Measurements from ENCODE around the gene LVRN.
A peak's percentile ranks its signal among the peaks of the same experiment; 100 is the strongest.

LVRN gene

GRCh38 chr5:116025866-116026265 is 63.6 kb downstream of the LVRN start:
- no peak for FAIRE-seq

DNA sequence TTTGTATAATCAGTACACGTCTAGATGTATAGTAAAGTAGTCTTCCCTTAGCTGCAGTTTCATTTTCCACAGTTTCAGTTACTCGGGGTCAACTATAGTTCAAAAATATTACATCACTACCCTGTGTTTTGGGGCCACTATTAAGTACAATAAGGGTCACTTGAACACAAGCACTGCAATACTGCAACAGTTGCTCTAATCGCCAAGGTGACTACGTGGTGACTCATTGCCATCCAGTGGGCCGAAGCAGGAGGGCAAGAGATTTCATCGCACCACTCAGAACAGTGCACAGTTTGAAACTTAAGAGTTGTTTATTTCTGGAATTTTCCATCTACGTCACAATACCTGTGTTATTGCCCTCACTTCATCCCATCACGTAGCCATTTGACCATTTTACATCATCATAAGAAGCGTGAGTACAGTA is 69.8 kb downstream of the LVRN start, which contains the start of gene ARL14EPL:
TSS of gene ARL14EPL (plus strand) at position 379 of the 424 bp plus-strand sequence. CDS start 18,994 bp downstream, outside the sequence.
- FAIRE-seq: no peak

DNA sequence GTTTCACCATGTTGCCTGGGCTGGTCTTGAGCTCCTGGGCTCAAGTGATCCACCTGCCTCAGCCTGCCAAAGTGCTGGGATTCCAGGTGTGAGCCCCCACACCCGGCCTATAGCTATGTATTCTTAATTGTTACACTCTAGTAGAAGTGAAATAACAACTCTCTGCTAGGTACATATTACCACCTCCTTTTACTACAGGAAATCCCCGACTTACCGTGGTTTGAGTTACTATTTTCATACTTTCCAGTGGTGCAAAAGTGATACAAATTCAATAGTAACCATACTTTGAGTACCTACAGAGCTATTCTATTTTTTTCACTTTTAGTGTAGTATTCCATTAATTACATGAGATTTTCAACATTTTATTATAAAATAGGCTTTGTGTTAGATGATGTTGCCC is 70.7 kb downstream of the LVRN start:
- FAIRE-seq: no peak

DNA sequence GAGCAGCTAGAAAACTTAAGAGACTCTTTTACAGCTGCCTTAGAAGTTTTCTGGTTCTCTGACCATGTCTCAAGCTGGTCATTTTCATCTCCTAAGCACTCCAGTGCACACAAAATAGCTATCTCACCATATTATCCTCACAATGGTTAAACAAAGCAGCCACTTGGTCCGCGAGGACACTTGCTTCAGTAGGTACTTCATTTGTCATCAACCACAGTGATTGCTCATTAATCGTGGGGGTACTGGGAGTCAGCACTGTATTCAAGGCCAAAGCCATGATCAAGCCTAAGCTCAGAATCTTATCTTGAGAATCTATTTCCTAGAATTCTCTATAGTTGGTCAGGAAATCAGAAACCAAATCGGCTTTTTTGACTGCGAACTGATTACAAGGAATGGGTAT is 72.8 kb downstream of the LVRN start:
- no peak for FAIRE-seq

DNA sequence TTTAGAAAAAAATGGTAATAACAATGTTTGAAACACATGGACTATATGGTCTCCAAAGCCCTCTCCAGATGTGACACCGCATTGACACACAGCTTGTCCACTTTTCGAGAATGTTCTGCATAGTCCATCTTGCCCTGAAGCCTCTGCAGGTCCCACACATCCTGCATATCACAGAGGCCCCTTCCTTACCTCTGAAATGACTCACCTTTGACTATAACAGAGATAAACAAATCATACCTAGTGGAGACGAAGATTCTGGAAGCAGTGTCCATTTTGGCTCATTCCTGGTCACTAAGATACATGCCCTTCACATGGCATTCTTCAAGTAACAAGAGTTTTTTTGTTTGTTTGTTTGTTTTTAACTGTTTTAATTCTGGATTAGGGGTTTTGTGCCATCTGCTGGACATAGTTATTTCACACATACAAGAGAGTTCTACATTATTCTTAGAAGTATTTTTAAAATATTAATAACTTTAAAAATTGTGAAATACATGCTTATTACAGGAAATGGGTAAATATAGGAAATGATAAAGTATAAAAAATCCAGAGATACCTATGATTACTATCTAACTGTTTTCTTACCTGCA is 75.1 kb downstream of the LVRN start:
- FAIRE-seq: peak; percentile 44

- no peak for FAIRE-seq
These were observed 76.5 kb downstream of the LVRN start for GRCh38 chr5:116038817-116039216.

GRCh38 chr5:116042375-116042774 is 80.1 kb downstream of the LVRN start:
- no peak for FAIRE-seq

- FAIRE-seq: no peak
These were observed 81.8 kb downstream of the LVRN start for GRCh38 chr5:116044073-116044472.

DNA sequence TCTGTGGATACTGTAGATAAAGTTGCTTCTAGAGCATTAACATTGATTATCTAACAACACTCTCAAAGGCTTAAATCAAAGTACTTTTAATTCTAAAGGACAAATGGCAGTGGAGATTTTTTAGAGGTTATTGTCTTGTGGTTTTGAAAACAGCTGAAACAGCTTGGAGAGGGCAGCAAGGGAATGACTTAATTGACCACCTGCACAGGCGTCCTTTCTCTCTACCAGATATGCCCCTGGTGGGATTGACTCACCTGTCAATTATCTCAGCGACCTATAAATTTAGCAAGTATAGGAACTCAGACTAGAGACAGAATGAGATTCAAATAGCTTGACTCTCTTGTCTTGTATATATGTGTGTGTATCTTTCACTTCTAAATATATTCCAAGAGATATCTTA is 83.5 kb downstream of the LVRN start:
- no peak for FAIRE-seq

GRCh38 chr5:116046261-116046660 is 84.0 kb downstream of the LVRN start:
- no peak for FAIRE-seq

DNA sequence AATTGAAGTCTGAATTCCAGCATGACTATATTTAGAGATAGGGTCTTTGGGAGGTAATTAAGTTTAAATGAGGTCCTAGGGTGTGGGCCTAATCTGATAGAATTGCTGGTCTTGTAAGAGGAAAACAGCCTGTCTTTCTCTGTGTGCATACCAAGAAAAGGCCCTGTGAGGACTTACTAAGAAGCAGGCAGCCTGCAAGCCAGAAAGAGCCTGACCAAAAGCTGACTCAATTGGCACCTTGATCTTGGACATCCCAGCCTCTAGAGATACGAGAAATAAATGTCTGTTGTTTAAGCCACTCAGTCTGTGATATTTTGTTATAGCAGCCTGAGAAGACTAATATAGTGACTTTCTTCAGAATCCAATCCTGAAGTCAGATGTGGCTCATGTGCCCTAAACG is 84.5 kb downstream of the LVRN start:
- FAIRE-seq: no peak

- no peak for FAIRE-seq
These were observed 96.2 kb downstream of the LVRN start for GRCh38 chr5:116058346-116058936.

DNA sequence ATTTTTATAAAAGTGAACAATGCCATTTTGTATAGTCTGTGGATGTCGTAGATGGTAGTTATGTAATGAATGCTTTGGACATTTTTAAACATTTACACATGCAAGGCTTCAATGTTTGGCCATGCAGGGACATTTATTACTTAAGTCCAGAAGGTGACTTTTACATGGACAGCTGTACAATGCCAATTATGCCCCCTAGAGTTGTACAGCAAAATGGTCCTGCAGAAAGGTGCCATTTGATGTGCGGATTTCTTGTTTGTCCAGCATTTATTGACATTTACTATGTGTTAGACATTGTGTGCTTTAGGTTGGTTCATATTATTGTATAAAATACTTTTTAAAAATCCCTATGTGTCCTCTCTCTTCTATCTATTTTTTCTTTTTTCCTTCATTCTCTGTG is 100.1 kb downstream of the LVRN start:
- FAIRE-seq: no peak

DNA sequence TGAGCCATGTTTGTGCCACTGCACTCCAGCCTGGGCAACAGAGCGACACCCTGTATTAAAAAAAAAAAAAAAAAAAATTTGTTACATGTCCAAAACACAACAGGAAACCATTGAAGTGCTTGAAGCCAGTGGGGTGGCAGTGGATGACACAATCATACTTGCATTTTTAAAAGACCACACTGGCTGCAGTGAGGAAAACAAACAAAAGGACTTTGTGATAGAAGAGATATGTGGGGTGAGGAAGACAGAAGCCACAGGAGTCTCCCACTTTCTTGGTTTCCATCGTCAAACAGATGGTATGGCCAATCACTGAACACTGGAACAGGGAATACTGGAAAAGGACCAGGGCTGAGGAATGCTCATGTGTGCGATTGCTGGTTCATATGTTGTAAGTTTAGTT is 101.7 kb downstream of the LVRN start:
- FAIRE-seq: no peak

DNA sequence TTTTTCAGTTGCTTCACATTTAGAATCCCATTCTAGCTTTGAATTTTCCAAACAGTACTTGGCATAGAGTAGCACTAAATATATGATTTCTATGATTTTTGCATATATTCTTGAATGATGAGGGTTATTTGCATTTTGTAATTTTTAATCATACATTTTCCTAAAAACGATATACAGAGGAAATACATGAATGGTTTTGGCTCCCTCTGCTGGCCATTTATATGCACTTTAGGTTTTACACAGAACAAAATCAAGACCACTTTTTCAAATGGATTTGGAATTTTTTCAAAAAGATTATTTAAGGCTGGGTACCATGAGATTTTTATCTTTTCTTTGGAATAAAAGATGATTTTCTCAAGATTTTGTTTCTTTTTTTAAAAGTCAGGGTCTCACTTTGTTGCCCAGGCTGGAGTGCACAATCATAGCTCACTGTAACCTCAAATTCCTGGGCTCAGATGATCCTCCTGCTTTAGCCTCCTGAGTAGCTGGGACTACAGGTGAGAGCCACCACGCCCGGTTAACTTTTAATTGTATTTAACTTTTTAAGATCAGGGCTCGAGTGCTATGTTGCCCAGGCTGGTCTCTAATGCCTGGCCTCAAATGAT is 105.9 kb downstream of the LVRN start:
- FAIRE-seq: peak; percentile 95

- FAIRE-seq: no peak
These were observed 108.9 kb downstream of the LVRN start for GRCh38 chr5:116071211-116071610.

DNA sequence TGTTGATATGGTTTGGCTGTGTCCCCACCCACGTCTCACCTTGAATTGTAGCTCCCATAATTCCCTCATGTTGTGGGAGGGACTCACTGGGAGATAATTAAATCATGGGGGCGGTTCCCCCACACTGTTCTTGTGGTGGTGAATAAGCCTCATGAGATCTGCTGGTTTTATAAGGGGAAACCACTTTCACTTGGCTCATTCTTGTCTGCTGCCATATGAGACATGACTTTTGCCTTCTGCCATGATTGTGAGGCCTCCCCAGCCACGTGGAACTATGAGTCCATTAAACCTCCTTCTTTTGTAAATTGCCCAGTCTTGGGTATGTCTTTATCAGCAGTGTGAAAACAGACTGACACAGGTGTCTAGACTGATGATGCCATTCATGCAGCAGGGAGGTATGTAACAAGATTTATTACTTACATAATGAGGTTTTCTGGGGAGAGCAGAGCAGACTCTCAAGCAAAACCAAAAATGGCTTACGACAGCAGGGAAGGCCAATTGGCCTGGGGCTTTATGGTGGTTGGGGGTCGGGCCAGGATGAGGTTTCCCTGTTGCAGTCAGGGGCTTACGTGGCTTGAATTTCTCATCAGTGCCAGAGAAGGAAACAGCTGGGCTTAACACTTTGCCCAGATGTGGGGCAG is 113.0 kb downstream of the LVRN start:
- FAIRE-seq: no peak

DNA sequence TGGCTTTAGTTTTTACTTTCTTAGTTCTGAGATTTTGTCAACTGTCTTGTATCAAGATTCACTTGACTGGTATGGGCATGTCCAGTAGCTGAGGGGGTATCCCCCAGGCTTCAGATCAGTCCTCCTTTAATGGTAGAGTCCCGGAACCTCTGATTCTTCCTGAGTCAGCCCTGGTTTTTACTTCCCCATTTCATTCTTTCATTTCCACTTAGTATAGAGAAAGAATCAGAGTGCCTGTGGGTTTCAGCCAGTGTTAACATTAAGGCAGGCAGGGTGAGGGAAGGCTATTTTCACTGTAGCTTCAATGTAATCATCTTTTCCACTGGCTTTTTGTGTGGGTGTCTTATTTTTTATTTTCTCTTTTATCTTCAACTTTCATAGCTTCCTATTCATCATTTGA is 114.2 kb downstream of the LVRN start:
- FAIRE-seq: no peak

Measured in G401.6 (cell line).